OCI-LY1 (cell line): ENCODE measurements around the gene PYGM.

Experiments used
- EZH2 ChIP-seq: fragments of 200-600 bp; sonication (generic), shearing (Covaris generic); IDR thresholded peaks from 2 replicates; pipeline ENCODE4 v1.8.0; 2017; ENCODE audit warnings: borderline replicate concordance, mixed run types, mild to moderate bottlenecking, antibody characterized with exemption, low read length, moderate library complexity, mixed read lengths
- TF ChIP-seq, protein P1 (sequence below): fragments of 200-600 bp; sonication (generic), shearing (Covaris generic); IDR thresholded peaks from 2 replicates; pipeline ENCODE4 v1.5.1; 2017; ENCODE audit warnings: mild to moderate bottlenecking, antibody characterized with exemption, low read length, moderate library complexity, mixed read lengths

DNA sequence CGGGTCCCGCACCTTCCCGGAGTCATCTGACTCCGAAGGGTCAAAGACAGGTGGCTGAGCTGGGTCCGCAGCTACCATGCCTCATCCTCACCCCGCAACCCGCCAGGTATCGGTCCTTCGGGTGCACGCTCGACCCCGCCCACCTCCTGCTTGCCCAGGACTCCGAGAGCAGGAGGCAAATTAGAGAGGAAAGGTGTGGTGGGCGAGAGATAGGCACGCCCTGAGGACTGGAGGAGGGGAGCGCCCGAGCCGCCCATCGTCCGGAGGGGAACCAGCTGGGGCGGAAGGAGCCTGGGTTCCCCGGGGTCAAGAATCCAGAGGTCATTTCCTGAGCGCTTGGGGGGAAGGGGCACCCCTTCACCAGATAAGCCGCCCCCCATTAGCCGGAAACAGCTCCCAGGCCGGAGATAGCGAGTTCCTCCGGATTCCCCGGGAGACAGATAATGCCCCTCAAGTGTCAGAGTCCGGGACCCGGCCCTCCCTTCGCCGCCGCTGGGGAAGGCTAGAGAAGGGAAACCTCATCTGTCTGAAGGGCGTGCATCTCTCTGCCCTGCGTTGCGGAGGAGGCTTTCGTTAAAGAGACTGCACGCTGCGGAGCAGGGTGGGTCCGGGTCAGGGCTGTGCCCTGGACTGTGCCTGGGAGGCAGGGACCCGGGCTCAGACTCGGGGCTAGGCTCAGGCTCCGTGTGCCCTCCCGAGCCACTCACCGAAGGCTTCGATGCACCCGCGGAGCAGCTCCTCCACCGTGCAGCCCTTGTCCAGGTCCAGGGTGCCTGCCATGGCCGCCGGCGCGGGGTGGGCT is 17.5 kb downstream of the PYGM start:
- TF ChIP-seq, protein P1, sequence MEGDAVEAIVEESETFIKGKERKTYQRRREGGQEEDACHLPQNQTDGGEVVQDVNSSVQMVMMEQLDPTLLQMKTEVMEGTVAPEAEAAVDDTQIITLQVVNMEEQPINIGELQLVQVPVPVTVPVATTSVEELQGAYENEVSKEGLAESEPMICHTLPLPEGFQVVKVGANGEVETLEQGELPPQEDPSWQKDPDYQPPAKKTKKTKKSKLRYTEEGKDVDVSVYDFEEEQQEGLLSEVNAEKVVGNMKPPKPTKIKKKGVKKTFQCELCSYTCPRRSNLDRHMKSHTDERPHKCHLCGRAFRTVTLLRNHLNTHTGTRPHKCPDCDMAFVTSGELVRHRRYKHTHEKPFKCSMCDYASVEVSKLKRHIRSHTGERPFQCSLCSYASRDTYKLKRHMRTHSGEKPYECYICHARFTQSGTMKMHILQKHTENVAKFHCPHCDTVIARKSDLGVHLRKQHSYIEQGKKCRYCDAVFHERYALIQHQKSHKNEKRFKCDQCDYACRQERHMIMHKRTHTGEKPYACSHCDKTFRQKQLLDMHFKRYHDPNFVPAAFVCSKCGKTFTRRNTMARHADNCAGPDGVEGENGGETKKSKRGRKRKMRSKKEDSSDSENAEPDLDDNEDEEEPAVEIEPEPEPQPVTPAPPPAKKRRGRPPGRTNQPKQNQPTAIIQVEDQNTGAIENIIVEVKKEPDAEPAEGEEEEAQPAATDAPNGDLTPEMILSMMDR = no peak
- no peak for TF ChIP-seq EZH2
